Glutamatergic neuron (in vitro differentiated cells): Measurements from ENCODE around the gene KRT77. TPM values are rescaled to one million over a fixed set of nuclear protein-coding genes. Genes with fewer than 3 reads are reported as not detected.
"Not testable (repeated sequence)": the region's sequence is repeated elsewhere in the genome, so short reads cannot be mapped to it uniquely, and the experiment has no call there.

ENCODE experiments used
- DNase-seq: peaks from one replicate; pipeline ENCODE4 v3.0.0; 2022
- H3K27ac Mint-ChIP-seq: one replicate; pipeline ENCODE4 v1.8.0; 2020; ENCODE audit warnings: mild to moderate bottlenecking, mixed read lengths, inconsistent platforms; ENCODE audit not compliant: unreplicated experiment
- H3K27me3 Mint-ChIP-seq: one replicate; pipeline ENCODE4 v1.8.0; 2020; ENCODE audit warnings: mild to moderate bottlenecking, moderate library complexity, mixed read lengths, inconsistent platforms; ENCODE audit not compliant: unreplicated experiment
- H3K36me3 Mint-ChIP-seq: one replicate; pipeline ENCODE4 v1.8.0; 2020; ENCODE audit warnings: mild to moderate bottlenecking, mixed read lengths, inconsistent platforms; ENCODE audit not compliant: unreplicated experiment
- H3K4me1 Mint-ChIP-seq: one replicate; pipeline ENCODE4 v1.8.0; 2020; ENCODE audit warnings: mild to moderate bottlenecking, low read depth, mixed read lengths, inconsistent platforms; ENCODE audit not compliant: unreplicated experiment
- H3K4me3 Mint-ChIP-seq: one replicate; pipeline ENCODE4 v1.8.0; 2020; ENCODE audit warnings: mild to moderate bottlenecking, mixed read lengths, inconsistent platforms; ENCODE audit not compliant: unreplicated experiment
- H3K9me3 Mint-ChIP-seq: one replicate; pipeline ENCODE4 v1.8.0; 2020; ENCODE audit warnings: mild to moderate bottlenecking, moderate library complexity, mixed read lengths, inconsistent platforms; ENCODE audit not compliant: unreplicated experiment
- long read RNA-seq: library from polyadenylated mRNA; unstranded; transcript quantifications from one replicate; pipeline ENCODE4 v2.0.0, GENCODE V29; 2020; ENCODE audit not compliant: unreplicated experiment
- total RNA-seq: library from RNA; stranded (reverse); fragmentation: NEBNext Ultra II Directional; extraction: Animal tissue kit (Norgen Biotek cat#: 25700); gene quantifications from one replicate; pipeline ENCODE4 v1.2.1, GENCODE V29; 2021; ENCODE audit not compliant: unreplicated experiment
- TF ChIP-seq, protein P1 (sequence below): fragments of 200-600 bp; sonication (generic); IDR thresholded peaks from one replicate; pipeline ENCODE4 v1.5.0; 2021; ENCODE audit not compliant: partially characterized antibody, unreplicated experiment

The KRT77 gene
- total RNA-seq = not detected
- long read RNA-seq = 0 reads

- Mint-ChIP-seq H3K36me3 (no peaks in the 10 kb centered on the region), H3K27me3 (peaks cover 11% of the 10 kb centered on the region)
These were observed at the start of gene KRT77 for GRCh38 chr12:52703424-52703823. Gene KRT77, minus strand, starts transcription at chr12:52703524. Its CDS starts 90 bp downstream, at chr12:52703434.

GRCh38 chr12:52752516-52752915, 49.2 kb upstream of the KRT77 start:
- H3K4me1 Mint-ChIP-seq = no peaks in the 10 kb centered on the region
- peaks cover 2% of the 10 kb centered on the region for H3K27me3 Mint-ChIP-seq
- H3K9me3 Mint-ChIP-seq = no peaks in the 10 kb centered on the region
- H3K4me3 Mint-ChIP-seq = no peak overlapping the region
- H3K27ac Mint-ChIP-seq = no peak overlapping the region
- TF ChIP-seq, protein P1, sequence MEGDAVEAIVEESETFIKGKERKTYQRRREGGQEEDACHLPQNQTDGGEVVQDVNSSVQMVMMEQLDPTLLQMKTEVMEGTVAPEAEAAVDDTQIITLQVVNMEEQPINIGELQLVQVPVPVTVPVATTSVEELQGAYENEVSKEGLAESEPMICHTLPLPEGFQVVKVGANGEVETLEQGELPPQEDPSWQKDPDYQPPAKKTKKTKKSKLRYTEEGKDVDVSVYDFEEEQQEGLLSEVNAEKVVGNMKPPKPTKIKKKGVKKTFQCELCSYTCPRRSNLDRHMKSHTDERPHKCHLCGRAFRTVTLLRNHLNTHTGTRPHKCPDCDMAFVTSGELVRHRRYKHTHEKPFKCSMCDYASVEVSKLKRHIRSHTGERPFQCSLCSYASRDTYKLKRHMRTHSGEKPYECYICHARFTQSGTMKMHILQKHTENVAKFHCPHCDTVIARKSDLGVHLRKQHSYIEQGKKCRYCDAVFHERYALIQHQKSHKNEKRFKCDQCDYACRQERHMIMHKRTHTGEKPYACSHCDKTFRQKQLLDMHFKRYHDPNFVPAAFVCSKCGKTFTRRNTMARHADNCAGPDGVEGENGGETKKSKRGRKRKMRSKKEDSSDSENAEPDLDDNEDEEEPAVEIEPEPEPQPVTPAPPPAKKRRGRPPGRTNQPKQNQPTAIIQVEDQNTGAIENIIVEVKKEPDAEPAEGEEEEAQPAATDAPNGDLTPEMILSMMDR = no peak
- H3K36me3 Mint-ChIP-seq = no peaks in the 10 kb centered on the region
- no peak for DNase-seq

More at GRCh38 chr12:52703424-52703823, at the start of gene KRT77:
- TF ChIP-seq, protein P1 = no peak
- no peak within 1 kb of the TSS for H3K27ac Mint-ChIP-seq
- peaks cover 9% of the 10 kb centered on the region for H3K9me3 Mint-ChIP-seq
- no peaks in the 10 kb centered on the region for H3K4me1 Mint-ChIP-seq
- H3K4me3 Mint-ChIP-seq = no peak within 1 kb of the TSS
- DNase-seq = no peak

DNA sequence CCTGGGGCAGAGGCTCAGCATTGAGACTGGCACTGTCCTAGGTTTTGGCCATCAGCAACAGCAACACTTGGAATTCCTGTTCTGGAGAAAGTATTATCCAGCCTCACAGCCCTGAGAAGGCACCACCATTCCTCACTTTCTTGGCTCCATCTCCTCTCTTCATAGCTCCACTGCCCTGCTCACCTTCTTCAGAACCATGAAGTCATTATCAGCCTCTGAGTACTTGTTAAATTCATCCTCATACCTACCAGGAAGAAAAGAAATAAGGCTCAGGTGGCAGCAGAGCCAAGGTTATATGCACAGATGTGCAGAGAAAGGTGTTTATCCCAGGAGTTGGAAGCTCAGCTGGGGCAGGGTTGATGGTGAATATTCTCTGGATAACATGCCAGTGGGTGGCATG, 48.5 kb upstream of the KRT77 start:
- peaks cover 2% of the 10 kb centered on the region for H3K27me3 Mint-ChIP-seq
- DNase-seq = no peak
- no peak overlapping the region for H3K27ac Mint-ChIP-seq
- H3K9me3 Mint-ChIP-seq = no peaks in the 10 kb centered on the region
- H3K36me3 Mint-ChIP-seq = no peaks in the 10 kb centered on the region
- TF ChIP-seq, protein P1 = no peak
- H3K4me3 Mint-ChIP-seq = no peak overlapping the region
- H3K4me1 Mint-ChIP-seq = no peaks in the 10 kb centered on the region

- not testable (repeated sequence) for H3K27ac Mint-ChIP-seq, H3K27me3 Mint-ChIP-seq, H3K4me1 Mint-ChIP-seq, DNase-seq, H3K9me3 Mint-ChIP-seq, H3K36me3 Mint-ChIP-seq, H3K4me3 Mint-ChIP-seq
These were observed 47.2 kb upstream of the KRT77 start for GRCh38 chr12:52750532-52750931.

GRCh38 chr12:52749827-52750226, 46.5 kb upstream of the KRT77 start:
- Mint-ChIP-seq H3K4me1 (no peaks in the 10 kb centered on the region), H3K36me3 (no peaks in the 10 kb centered on the region), H3K27me3 (peaks cover 2% of the 10 kb centered on the region), H3K9me3 (no peaks in the 10 kb centered on the region), H3K27ac (no peak overlapping the region), H3K4me3 (no peak overlapping the region)
- TF ChIP-seq, protein P1 = no peak
- no peak for DNase-seq
